Pancreas (tissue), 10 donors: Measurements from ENCODE around the gene ZNF385C. TPM values are rescaled to one million over a fixed set of nuclear protein-coding genes. Genes with fewer than 3 reads are reported as not detected.

Experiments
- ATAC-seq, 4 donors: fragments of 200-7000 bp; cut with Tn5 transposase; one replicate each; pipeline versions ENCODE4 v1.8.0 to v1.9.1; 2020; ENCODE audit warnings: mild to moderate bottlenecking in 4 of 4, moderate library complexity in 4 of 4
- DNase-seq, 6 donors: peaks; one replicate each; pipeline ENCODE4 v3.0.0-alpha.2; 2020
- FAIRE-seq: peaks from 2 replicates; lab custom pipeline; 2012; peaks lifted over from hg19 to GRCh38; lab: Jason Lieb, UNC
- H3K27ac ChIP-seq, 4 donors: fragments of 200-600 bp; sonication (generic); 1 replicate in 3 of 4; 2 replicates in 1 of 4; pipeline versions ENCODE4 v1.5.0 to v1.8.0; 2020
- H3K27me3 ChIP-seq, 4 donors: fragments of 200-600 bp; one replicate each; pipeline ENCODE4 v1.8.0; 2021
- H3K36me3 ChIP-seq, 3 donors: fragments of 200-600 bp; sonication (generic) in 1 of 3; one replicate each; pipeline versions ENCODE4 v1.5.0 to v1.8.0; 2020 to 2021
- H3K4me1 ChIP-seq, 3 donors: fragments of 200-600 bp; one replicate each; pipeline ENCODE4 v1.8.0; 2021
- H3K4me3 ChIP-seq, 4 donors: fragments of 200-600 bp; sonication (generic) in 2 of 4; one replicate each; pipeline versions ENCODE4 v1.5.0 to v1.8.0; 2020 to 2021
- H3K9me3 ChIP-seq, 4 donors: fragments of 200-600 bp; one replicate each; pipeline ENCODE4 v1.8.0; 2021
- CTCF ChIP-seq, 4 donors: fragments of 200-600 bp; sonication (generic) in 3 of 4; IDR thresholded peaks; one replicate each; pipeline versions ENCODE4 v1.5.0 to v1.8.0; 2021; ENCODE audit warnings: antibody characterized with exemption in 4 of 4
- WGBS, 2 donors: extraction: QIAGEN DNeasy Blood & Tissue Kit; methylation state at CpG; one replicate each; pipeline ENCODE4 v1.1.7; 2013; 5-methylcytosine and 5-hydroxymethylcytosine counted together
- intact Hi-C, 3 donors: fragments of 100-400 bp; cut with DNase I; formaldehyde crosslinking; loops; one replicate each; pipeline versions ENCODE4 v1.11.1 to v1.14.2; 2022
- polyA plus RNA-seq, 2 donors: library from polyadenylated mRNA; stranded (reverse); fragments of 200-250 nt; gene quantifications; one replicate each; pipeline ENCODE4 v1.2.3, GENCODE V29; 2013
- total RNA-seq, 6 donors: library from RNA; stranded (reverse); fragmentation: NEBNext Ultra II Directional in 4 of 6; extraction: Animal tissue kit (Norgen Biotek cat#: 25700) in 4 of 6; gene quantifications; one replicate each; pipeline versions ENCODE4 v1.2.1 to v1.2.4, GENCODE V29; 2021 to 2023
- donor health status: healthy with polysubstance abuse.
- donor health status: DM: no; HTN: no; CAD: no; lungs with moderate emphysema.
- donor health status: DM: no; HTN: no; CAD: no.
- donor health status: control.
- donor health status: control.
- donor health status: Bipolar disorder and iron deficiency.
- donor health status: DM: yes; HTN: yes; CAD: no.
- donor health status: DM: no; HTN: no; CAD: no.
- donor health status: DM: no; HTN: no; CAD: no.
- donor health status: DM: yes; HTN: yes; CAD: no.

The ZNF385C gene
- total and polyA plus RNA-seq, 8 donors, result 0.67 to 2.6 (median 1.6) TPM

GRCh38 chr17:42133461-42134041 is 35.3 kb upstream of the ZNF385C start:
- FAIRE-seq, result no peak
- DNase-seq, result peak in 3 of 6 donors; percentile 45 to 63 (median 59)
- WGBS, 2 donors, result 8 to 12% methylated on average over 4 of the region's 4 CpGs
- no peak overlapping the region for H3K4me3 ChIP-seq
- intact Hi-C loops, result no loop called here
- ATAC-seq, result peak; percentile 51 to 63 (median 58)
- H3K27me3 ChIP-seq, result no peaks in the 10 kb centered on the region
- no peaks in the 10 kb centered on the region for H3K9me3 ChIP-seq
- peaks cover 38 to 69% (median 44%) of the 10 kb centered on the region in 3 donors for H3K4me1 ChIP-seq
- TF ChIP-seq CTCF (IDR thresholded peaks at IDR 0.05), result no peak
- H3K36me3 ChIP-seq, result peaks cover 0 to 11% (median 6%) of the 10 kb centered on the region in 3 donors
- peak overlapping the region; percentile 33 to 97 (median 85) for H3K27ac ChIP-seq

GRCh38 chr17:42132941-42133340 is 34.7 kb upstream of the ZNF385C start:
- FAIRE-seq (no peak), ATAC-seq (peak; percentile 64 to 82 (median 71)), DNase-seq (peak in 4 of 6 donors; percentile 66 to 82 (median 72))
- TF ChIP-seq CTCF (IDR thresholded peaks at IDR 0.05), result no peak
- WGBS, 2 donors, result 7 to 22% methylated on average over 3 of the region's 3 CpGs
- H3K4me3 ChIP-seq, result no peak overlapping the region
- H3K4me1 ChIP-seq, result peaks cover 32 to 63% (median 38%) of the 10 kb centered on the region in 3 donors
- no peaks in the 10 kb centered on the region for H3K27me3 ChIP-seq
- H3K27ac ChIP-seq, result peak overlapping the region; percentile 33 to 97 (median 85)
- intact Hi-C loops, result no loop called here
- peaks cover 0 to 17% (median 9%) of the 10 kb centered on the region in 3 donors for H3K36me3 ChIP-seq
- no peaks in the 10 kb centered on the region for H3K9me3 ChIP-seq

- no peak for TF ChIP-seq CTCF (IDR thresholded peaks at IDR 0.05)
- peak overlapping the region in 2 of 4 donors; percentile 92 to 97 for H3K27ac ChIP-seq
- H3K4me3 ChIP-seq, result no peak overlapping the region
- DNase-seq, result no peak
- no peak for FAIRE-seq
- peaks cover 30 to 55% (median 32%) of the 10 kb centered on the region in 3 donors for H3K4me1 ChIP-seq
- ATAC-seq, result no peak
- peaks cover 0 to 24% (median 11%) of the 10 kb centered on the region in 3 donors for H3K36me3 ChIP-seq
- H3K9me3 ChIP-seq, result no peaks in the 10 kb centered on the region
- intact Hi-C loops, result no loop called here
- no peaks in the 10 kb centered on the region for H3K27me3 ChIP-seq
- WGBS, 2 donors, result 63 to 70% methylated on average over 4 of the region's 4 CpGs
Measured at GRCh38 chr17:42131981-42132432, 33.7 kb upstream of the ZNF385C start.

GRCh38 chr17:42131232-42131631 is 33.0 kb upstream of the ZNF385C start:
- WGBS, 2 donors, result 91 to 94% methylated on average over 4 of the region's 4 CpGs
- no peak for TF ChIP-seq CTCF (IDR thresholded peaks at IDR 0.05)
- FAIRE-seq (no peak), ATAC-seq (no peak), DNase-seq (no peak)
- Histone ChIP-seq H3K27ac (peak overlapping the region in 1 of 4 donors; percentile 33), H3K9me3 (no peaks in the 10 kb centered on the region), H3K36me3 (peaks cover 0 to 29% (median 11%) of the 10 kb centered on the region in 3 donors), H3K27me3 (no peaks in the 10 kb centered on the region), H3K4me3 (no peak overlapping the region), H3K4me1 (peaks cover 25 to 49% (median 29%) of the 10 kb centered on the region in 3 donors)
- intact Hi-C loops, result no loop called here
